GM19035 (cell line): ENCODE data around the gene DRD3.

ENCODE experiments used
- ATAC-seq: cut with Tn5 transposase; IDR thresholded peaks from one replicate; pipeline ENCODE4 v1.9.1; 2021; ENCODE audit not compliant: unreplicated experiment

The DRD3 gene

DNA sequence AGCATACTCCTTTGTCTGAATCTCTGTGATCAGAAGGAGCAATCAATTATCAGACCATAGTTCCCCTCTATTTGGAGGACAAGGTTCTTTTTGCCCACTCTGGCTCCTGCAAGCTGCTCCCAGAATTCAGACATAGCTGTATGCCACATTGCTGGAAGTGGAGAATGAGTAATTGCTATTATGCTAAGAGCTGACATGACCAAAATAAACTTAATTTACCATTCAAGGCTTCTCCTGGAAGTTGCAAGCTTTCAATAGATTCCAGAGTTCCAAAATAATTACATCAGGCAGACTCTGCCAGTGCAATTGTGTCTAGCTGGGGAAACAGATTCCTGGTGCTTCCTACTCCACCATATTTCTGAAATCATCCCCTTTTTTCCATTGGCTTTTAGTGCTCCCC, 7.6 kb upstream of the DRD3 start:
- no peak for ATAC-seq

DNA sequence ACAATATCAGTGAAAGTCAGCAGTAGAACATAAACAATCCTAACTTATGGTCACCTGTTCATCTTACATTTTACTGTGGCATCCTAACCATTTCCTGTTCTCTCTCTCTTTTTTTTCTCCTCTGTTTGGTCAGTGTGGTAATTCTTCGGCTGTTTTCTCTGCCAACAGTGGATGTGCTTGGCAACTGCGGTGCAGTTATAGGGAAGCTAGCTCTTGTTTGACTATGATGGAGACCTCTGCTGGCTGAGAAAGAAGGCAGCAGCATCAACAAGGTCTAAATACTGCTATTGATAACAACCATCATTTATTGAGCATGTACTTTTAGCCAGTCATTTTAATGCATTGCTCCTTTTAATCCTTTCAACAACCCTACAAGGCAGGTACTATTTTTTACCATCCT, 723 bp upstream of the DRD3 start:
- ATAC-seq: no peak

DNA sequence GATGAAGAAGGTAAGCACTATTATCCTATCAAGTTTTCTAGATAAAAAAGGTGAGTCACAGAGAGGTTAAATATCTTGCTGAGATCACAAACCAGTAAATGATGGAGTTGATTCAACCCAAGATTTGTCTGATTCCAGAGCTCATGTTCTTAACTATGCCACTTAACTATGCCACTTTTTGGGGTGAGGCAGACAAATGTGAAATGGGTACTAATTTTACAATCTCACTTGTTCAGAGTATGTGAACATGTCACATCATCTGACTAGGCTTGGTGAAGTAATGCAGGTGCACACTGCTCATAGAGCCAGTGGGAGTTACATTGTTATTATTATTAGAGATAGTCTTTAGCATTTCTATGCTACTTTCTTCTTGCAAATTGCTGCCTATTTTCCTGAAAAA, 2.0 kb downstream of the DRD3 start:
- no peak for ATAC-seq

DNA sequence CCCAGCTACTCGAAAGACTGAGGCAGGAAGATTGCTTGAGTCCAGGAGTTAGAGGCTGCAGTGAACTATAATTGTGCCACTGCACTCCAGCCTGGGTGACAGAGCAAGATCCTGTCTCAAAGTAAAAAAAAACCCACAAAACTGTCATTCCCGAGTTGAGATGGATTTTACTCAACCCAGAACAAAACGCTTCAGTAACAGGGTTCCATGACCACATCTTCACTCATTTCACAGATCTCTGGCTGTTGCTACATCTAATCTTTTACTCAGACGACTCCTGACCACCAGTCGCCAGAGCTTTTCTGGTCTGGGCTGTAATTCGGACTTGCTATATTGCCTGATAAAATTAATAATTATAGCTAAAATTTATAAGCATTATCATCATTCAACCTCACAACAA, 2.4 kb downstream of the DRD3 start:
- ATAC-seq: no peak

DNA sequence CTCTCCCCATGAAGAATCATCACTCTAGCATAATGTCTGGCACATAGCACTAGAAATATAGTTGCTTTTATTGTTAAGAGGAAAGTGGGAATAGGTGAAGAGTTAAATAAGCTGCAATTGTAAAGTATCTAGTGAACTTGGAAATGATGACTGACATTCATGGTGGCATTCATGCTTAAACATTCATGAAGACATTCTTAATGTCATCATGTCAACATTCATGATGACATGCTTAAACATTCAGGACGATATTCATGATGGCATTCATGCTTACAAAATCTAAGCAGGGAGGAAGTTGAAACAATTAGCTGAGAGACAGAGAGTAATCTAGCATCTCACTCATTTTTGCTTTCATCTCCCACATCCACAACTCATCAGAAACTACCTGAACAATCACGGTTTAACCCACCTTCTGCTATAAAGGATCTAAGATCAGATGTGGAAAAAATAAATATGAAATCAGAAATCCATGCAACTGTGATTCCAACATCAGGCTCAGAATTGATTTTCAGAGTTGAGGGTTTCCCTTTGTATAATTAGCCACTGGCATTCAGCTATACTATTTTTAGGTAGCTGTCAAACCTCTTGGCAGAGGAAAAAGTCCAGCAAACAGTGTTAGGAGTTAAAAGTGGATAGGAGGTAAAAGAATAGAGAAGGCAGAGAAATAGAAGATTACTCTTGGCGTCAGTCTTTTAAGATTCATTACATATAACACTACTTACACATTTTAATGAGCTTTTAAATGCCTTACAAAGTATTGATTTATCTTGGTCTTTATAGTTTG, 3.5 kb downstream of the DRD3 start:
- ATAC-seq: no peak

DNA sequence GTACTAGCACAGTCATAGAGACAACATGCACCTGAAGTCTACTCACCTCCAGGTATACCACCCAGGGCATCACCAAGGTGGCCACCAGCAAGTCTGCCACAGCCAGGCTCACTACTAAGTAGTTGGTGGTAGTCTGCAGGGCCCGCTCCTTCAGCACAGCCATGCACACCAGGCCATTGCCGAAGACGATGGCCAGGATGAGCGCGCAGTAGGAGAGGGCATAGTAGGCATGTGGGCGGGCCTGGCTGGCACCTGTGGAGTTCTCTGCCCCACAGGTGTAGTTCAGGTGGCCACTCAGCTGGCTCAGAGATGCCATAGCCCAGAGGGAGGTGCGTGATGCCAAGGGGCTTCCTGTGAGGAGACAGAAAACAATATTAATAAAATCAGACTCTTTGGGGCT, 7.2 kb downstream of the DRD3 start:
- ATAC-seq: no peak

DNA sequence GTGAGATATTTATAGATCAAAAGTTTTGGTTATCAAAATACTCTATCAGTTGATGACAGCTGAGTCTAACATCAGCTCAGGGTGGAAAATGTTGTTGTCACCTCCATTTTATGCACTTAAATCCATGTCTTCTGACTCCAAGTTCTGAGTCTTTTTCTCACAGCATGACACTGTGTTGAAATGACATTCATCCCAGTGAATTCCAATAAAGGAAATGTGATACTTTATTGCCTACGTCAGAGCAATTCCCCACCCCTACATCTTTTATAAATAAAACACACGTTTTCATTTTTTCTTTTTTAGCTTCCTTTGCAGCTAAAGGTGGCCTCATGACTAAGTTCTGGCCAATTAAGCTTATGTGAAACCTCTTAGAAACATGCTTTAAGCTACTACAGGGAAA, 10.7 kb downstream of the DRD3 start:
- no peak for ATAC-seq

DNA sequence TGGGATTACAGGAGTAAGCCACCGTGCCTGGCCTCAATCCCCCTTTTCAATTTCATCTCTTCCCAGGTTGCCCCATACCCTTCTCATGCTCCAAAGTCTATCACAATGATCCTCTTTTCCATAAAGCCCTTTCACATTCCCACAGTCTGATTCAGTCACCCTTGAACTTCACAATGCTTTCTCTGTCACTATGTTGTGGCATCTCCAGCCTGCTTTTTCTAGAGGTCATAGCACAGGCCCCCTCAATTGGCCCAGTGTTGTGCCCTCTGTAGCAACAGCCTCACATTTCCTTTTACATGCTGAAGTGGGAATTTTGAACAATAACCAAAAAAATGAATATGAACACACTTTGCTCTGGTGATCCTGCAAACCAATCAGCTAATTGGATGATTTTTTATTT, 21.5 kb downstream of the DRD3 start:
- ATAC-seq: no peak

DNA sequence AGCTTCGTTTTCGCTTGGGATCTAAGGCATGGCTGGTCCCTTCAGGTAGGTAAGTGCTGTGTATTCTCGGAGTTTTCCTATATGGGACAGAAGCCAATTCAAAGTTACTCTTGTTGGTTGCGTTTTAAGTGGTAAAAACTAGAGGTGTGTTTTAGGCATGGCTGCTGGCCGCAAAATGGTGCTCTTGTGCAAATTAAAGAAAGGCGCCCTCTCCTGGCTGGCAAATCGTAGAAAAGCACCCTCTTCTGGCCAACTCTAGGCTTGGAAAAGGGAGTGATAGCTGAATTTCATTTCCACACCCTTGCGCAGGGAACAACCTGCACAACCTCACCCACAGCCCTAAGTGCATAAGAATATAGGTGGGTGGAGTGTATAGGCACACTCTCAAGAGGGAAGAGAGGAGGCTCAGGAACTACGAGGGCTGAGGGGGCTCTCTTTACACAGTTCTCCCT, 23.5 kb downstream of the DRD3 start:
- no peak for ATAC-seq

DNA sequence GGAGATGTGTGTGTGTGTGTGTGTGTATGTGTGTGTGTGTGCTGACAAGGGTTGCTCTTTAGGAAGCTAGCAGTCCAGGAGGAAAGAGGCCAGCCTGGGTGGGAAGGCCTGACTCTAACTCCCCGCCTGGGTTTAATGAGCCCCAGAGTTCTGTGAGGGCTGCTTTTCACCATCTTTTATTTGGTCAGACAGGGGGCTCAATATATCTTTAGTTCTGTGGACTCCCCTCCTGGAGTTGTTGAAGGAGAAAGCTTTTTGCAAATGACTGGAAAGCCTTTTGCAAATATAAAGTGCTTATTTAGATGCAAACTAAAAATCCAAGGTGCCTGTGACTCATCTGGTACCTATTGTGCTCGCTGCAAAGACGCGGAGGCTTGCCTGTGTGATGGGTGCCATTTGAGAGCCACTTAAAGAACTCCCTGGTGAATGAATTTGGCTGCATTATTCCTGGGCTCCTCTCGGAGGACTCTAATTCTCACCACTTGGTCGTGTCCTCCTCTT, 24.5 kb downstream of the DRD3 start:
- ATAC-seq: no peak

DNA sequence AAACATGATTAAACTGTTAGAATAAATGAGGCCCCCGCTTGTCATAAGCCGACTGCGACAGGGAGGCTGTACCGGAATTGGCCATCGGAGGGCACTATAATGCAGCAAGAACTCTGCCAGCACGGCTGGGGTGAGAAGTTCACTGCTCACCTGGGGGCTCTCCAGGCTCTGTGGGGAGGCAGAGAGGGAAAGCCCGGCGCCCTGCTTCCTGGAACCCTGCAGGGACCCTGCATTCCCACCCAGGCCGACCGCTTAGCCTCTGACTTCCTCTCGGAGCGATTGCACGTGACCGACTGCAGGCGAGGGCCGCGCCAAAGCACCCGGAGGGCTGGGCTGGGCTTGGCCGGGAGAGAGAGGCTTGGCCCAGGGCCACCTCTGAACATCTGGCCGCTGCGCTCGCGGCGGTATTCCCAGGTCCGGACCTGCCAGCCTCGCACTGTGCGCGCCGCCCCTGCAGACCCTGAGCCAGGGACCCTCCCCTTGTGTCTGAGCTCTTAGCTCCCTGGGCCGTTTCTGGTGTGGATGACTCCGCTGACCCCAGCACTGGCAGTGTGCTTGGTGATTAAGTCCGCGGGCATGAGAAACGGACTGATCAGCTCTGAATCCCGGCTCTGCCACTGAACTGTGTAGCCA, 26.2 kb downstream of the DRD3 start:
- peak; percentile 90 for ATAC-seq

DNA sequence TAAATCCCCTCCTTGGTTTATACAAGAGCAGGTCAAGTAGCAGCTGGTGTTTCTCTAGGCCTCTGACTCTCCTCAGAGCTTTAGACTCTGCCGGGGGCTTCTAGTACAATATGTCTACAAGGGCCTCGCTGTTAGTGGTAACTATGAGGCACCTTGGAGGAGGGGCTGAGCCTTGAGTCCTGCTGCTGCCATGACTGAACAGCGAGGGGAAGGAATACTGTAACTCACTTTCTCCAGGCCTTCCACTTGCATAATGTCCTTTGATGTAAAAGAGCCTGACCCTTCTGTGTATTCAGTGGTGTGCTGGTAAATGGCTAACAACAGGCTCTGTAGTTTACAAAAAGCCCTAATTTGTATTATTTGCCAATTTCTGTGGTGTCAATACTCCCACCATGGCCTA, 27.8 kb downstream of the DRD3 start:
- no peak for ATAC-seq

DNA sequence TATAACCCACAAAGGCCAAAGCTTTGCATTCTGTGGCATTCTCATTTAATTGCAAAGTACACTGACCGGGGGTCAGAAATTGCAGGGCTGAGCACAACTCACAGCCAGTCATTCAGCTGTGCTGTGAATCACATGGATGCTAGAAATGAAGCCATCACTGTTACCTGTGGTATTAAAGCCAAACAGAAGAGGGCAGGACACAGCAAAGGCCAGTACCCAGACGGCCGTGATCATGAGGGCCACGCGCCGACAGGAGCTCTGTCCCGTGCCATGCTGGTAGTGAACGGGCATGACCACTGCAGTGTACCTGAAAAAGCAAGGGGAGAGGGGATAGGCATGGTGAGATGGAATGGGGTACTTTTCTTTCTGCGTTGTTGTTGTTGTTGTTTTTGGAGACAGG, 31.6 kb downstream of the DRD3 start:
- no peak for ATAC-seq

DNA sequence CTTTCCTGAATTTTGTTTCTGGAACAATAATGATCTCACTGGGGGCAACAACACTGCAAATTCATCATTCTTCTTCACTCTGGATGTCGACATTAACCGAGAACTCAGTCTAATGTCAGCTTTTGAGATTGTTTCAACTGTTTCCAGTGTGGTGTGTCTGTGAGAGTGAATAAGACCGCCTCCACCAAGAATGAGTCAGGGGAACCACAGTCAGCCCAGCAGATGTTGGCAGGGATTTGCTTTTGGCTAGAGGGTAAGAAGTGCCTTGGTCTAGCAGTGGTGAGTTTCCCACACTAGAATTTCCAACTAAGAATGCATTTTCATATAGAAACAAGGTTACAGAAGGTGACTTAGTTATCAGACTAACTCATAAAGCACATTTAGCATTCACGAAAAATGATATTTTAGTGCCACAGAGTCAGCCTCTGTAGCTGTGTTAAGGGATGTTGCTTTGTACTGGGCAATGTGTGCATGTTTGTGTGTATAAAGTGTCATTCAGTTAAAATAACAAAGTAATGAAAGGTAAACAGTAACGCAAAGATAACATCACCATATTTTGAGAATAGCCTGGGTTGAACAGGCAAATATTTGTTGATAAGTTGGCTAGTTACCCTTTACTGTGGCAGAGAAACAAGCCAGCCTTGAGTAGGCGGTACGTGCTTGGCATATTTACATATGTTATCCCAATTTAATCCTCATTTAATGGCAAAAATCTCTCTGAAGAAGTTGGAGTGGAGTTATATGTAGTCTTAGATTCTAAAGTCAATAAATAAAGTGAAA, 33.8 kb downstream of the DRD3 start:
- no peak for ATAC-seq

DNA sequence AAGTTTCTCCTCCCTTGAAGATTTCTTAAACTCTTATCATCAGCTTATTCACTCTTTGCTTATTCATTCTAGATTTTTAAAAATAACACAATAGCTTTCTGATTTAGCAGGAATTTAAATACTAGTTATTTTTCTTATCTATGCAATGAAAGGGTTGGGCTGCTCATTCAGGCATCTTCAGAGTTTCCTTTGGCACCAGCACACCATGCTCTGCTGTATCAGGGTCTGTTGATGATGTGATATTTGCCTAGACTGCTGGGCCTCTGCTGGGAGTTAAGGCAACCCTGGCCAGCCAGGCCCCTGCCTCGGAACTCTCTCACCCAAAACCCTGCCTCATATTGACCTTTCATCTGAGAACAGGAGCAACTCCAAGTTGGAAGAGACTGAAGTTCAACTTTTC, 35.0 kb downstream of the DRD3 start:
- no peak for ATAC-seq

DNA sequence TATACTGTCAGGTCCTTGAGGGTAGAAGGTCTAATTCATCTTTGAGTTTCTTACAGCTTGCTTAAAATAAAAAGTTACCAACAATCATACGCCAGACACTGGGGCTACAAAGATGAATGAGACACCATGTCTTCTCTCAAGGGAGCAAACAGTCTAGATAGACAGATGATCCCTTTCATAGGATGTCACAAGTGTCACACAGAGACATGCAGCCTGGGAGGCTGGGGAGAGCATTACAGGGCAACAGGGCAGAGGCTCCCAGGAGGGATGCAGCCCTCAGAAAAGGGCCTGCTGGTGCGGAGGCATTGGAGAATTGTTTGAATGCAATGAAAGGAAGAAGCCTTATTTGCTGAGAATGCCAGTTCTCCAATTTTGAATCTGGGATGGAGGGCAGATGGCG, 39.0 kb downstream of the DRD3 start:
- no peak for ATAC-seq

DNA sequence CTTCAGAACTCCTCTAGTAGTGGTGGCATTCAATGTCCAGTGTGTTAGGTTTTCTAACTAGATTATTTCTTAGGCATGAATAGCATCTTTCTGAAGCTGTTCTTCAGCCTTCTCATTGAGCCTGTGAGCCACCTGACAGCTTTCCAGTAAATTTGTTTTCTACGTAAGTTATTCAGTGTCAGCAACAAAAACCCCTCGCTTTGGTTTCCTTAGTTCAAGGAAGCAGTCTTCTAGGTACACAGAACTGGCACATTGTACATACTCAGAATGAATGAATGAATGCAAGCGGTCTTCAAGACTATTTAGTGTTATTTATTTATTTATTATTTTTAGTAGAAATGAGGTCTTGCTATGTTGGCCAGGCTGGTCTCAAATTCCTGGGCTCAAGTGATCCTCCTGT, 44.9 kb downstream of the DRD3 start:
- ATAC-seq: no peak

DNA sequence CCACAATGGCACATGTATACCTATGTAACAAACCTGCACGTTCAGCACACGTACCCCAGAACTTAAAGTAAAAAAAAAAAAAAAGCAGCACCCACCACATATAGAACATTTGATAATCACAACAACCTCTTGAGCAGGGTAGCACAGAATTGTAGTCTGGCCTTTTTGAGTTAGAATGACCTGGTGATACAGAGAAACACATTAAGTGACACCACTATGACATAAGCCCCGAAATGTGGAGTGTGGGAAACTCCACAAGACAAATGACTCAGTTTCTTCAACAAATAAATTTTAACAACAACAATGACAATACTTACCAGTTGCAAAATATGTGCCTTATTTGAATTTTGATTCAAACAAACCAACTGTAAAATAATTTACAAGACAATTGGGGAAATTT, 46.4 kb downstream of the DRD3 start:
- ATAC-seq: no peak

DNA sequence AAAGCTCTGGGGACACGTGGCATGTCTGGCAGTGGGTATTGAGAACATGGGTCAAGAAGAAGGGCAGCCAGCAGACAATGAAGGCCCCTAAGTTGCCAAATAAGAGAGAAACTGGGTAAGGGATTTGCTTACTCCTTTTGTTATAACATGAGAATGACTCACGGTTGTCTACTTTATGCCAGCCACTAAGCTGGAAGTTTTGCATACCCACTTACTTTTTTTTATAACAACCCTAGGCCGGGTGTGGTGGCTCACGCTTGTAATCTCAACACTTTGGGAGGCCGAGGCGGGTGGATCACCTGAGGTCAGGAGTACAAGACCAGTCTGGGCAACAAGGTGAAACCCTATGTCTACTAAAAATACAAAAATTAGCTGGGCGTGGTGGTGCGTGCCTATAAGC, 50.0 kb downstream of the DRD3 start:
- ATAC-seq: no peak

DNA sequence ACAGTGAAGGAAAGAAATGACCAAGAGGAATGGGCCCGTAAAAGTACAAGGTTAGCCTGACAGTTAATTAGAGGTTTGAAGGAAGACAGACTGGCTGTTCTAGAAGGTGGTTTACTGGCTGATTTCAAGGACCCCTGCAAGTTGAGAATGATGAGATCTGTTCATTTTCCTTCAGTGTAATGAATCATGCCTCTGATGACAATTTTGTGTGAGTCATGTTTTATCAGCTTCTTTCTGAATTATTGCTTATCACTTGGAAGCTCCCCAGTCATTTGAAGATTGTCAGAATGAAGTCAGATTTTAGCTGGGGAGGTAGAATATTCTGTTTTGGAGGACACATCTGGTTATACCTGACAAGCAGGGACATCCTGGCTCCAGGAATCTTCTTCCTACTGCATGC, 50.6 kb downstream of the DRD3 start:
- no peak for ATAC-seq

DNA sequence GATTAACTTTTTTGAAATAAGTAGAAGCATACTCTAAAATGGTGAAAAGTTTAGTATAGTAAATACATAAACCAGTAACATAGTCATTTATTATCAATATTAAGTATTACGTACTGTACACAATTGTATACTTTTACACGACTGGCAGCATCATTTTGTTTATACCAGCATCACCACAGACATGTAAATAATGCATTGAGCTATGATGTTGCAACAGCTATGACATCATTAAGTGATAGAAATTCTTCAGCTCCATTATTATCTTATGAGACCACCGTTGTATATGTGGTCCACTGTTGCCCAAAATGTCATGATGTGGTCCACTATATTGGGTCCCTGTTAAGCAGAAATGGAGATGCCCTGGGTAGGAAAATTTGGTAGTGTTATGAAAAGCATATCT, 51.3 kb downstream of the DRD3 start:
- ATAC-seq: no peak

DNA sequence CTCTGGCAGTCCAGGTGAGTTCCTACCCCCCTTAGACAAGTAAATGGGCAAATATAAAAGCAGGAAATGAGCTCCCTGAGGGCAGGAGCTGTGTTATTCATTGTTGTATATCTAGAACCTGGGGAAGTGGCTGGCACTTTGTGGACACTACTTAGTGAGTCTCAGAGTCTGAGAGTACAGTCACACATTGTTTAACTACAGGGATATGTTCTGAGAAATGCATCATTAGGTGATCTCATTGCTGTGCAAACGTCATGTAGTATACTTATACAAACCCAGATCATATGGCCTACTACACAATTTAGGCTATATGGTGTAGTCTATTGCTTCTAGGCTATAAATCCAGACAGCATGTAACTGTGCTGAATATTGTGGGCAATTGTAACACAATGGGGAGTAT, 52.4 kb downstream of the DRD3 start:
- no peak for ATAC-seq
